HCT116 (cell line): ENCODE measurements around the gene FKBP4. TPM values are rescaled to one million over a fixed set of nuclear protein-coding genes. Genes with fewer than 3 reads are reported as not detected.

ENCODE experiments used
- ATAC-seq: fragments of 200-7000 bp; cut with Tn5 transposase; 2 replicates; pipeline ENCODE4 v1.9.1; 2020; ENCODE audit warnings: mild to moderate bottlenecking, moderate library complexity
- BruUV-seq: library from RNA; stranded (reverse); fragments of 400-500 nt; replicated peaks from 2 replicates; lab custom pipeline; 2021; lab: Mats Ljungman, UMichigan
- CTCF ChIA-PET: fragments of 300-600 bp; sonication (Branson Sonifier 250); formaldehyde crosslinking; loops from one replicate; lab custom pipeline; 2021; ENCODE audit warnings: antibody characterized with exemption; lab: Charles Lee
- POLR2A ChIA-PET: fragments of 300-600, 350-600 bp; sonication (Branson Sonifier 250); formaldehyde crosslinking; loops from one replicate; lab custom pipeline; 2021; ENCODE audit warnings: antibody characterized with exemption; lab: Charles Lee
- RAD21 ChIA-PET, 2 experiments: fragments of 300-600 bp; sonication (Branson Sonifier 250); formaldehyde crosslinking; loops; one replicate each; lab custom pipeline; 2023; ENCODE audit warnings: low total read pairs in 2 of 2; ENCODE audit not compliant: uncharacterized antibody in 2 of 2, unreplicated experiment in 2 of 2, low non-redundant PET in 1 of 2; lab: Charles Lee
- DNase-seq: peaks from one replicate; pipeline ENCODE4 v3.0.0-alpha.2; 2010; ENCODE audit warnings: low read depth, low spot score
- H2AFZ ChIP-seq: fragments of 200-600 bp; shearing (Covaris generic), sonication (generic); 2 replicates; pipeline ENCODE4 v1.6.1; 2017; ENCODE audit warnings: low read depth, mixed run types, mixed read lengths, antibody characterized with exemption, low read length; ENCODE audit not compliant: poor library complexity, severe bottlenecking
- H3K27ac ChIP-seq: 2 replicates; pipeline ENCODE4 v1.5.1; 2012; ENCODE audit warnings: low read depth, low read length
- H3K27me3 ChIP-seq: fragments of 200-600 bp; sonication (generic); 2 replicates; pipeline ENCODE4 v1.6.1; 2016; ENCODE audit warnings: mixed run types, low read length, mixed read lengths; ENCODE audit not compliant: insufficient read depth
- H3K36me3 ChIP-seq, 2 experiments: fragments of 200-500 bp in 1 of 2; fragments of 200-600 bp in 1 of 2; sonication (Bioruptor generic) in 1 of 2; sonication (generic) in 1 of 2; 2 replicates each; pipeline versions ENCODE4 v1.5.1 to v1.6.1; 2014 to 2016; ENCODE audit warnings: low read length in 2 of 2, inconsistent platforms in 1 of 2, mixed read lengths in 1 of 2, mixed run types in 1 of 2; ENCODE audit not compliant: insufficient read depth in 2 of 2, control insufficient read depth in 1 of 2
- H3K4me1 ChIP-seq, 2 experiments: fragments of 200-600 bp in 1 of 2; sonication (generic) in 1 of 2; 2 replicates each; pipeline versions ENCODE4 v1.5.1 to v1.6.1; 2012 to 2017; ENCODE audit warnings: low read length in 2 of 2, inconsistent platforms in 1 of 2, mild to moderate bottlenecking in 1 of 2, mixed read lengths in 1 of 2, mixed run types in 1 of 2, moderate library complexity in 1 of 2; ENCODE audit not compliant: insufficient read depth in 2 of 2, control insufficient read depth in 1 of 2
- H3K4me2 ChIP-seq: fragments of 200-600 bp; sonication (generic); 2 replicates; pipeline ENCODE4 v1.6.1; 2017; ENCODE audit warnings: mixed run types, low read length, mixed read lengths
- H3K4me3 ChIP-seq, 2 experiments: fragments of 200-600 bp in 1 of 2; sonication (generic) in 1 of 2; replicated peaks in 1 of 2; 2 replicates each; pipeline ENCODE4 v1.5.1; 2011 to 2016; ENCODE audit warnings: low read length in 2 of 2, control low read depth in 1 of 2, low read depth in 1 of 2, mild to moderate bottlenecking in 1 of 2, mixed read lengths in 1 of 2, mixed run types in 1 of 2
- H3K79me2 ChIP-seq: fragments of 200-600 bp; sonication (generic); 2 replicates; pipeline ENCODE4 v1.6.1; 2017; ENCODE audit warnings: mild to moderate bottlenecking, mixed run types, low read length, moderate library complexity, mixed read lengths; ENCODE audit not compliant: insufficient read depth
- H3K9ac ChIP-seq: fragments of 200-600 bp; sonication (generic); 2 replicates; pipeline ENCODE4 v1.6.1; 2016; ENCODE audit warnings: low read length, mixed read lengths
- H3K9me2 ChIP-seq: fragments of 200-600 bp; sonication (generic), shearing (Covaris generic); 2 replicates; pipeline ENCODE4 v1.6.1; 2017; ENCODE audit warnings: mixed run types, mild to moderate bottlenecking, moderate library complexity; ENCODE audit not compliant: insufficient read depth
- H3K9me3 ChIP-seq, 2 experiments: fragments of 200-500 bp in 1 of 2; fragments of 200-600 bp in 1 of 2; sonication (Bioruptor generic) in 1 of 2; sonication (generic) in 1 of 2; 2 replicates each; pipeline ENCODE4 v1.6.1; 2014 to 2017; ENCODE audit warnings: low read length in 2 of 2, mixed read lengths in 2 of 2, inconsistent platforms in 1 of 2, low read depth in 1 of 2, mild to moderate bottlenecking in 1 of 2, mixed run types in 1 of 2, moderate library complexity in 1 of 2; ENCODE audit not compliant: control insufficient read depth in 1 of 2, insufficient read depth in 1 of 2
- H4K20me1 ChIP-seq: fragments of 200-600 bp; sonication (generic), shearing (Covaris generic); 2 replicates; pipeline ENCODE4 v1.6.1; 2017; ENCODE audit warnings: mixed run types, mild to moderate bottlenecking, moderate library complexity; ENCODE audit not compliant: insufficient read depth
- CEBPB ChIP-seq: IDR thresholded peaks from 2 replicates; pipeline ENCODE4 v1.6.1; 2012; ENCODE audit warnings: low read depth
- CTCF ChIP-seq, 3 experiments: fragments of 200-600 bp in 1 of 3; sonication (generic) in 1 of 3; IDR thresholded peaks in 2 of 3; conservative IDR thresholded peaks in 1 of 3; 2 replicates each; pipeline ENCODE4 v1.5.1; 2012 to 2017; ENCODE audit warnings: low read depth in 2 of 3, low read length in 2 of 3, antibody characterized with exemption in 1 of 3, borderline replicate concordance in 1 of 3, control low read depth in 1 of 3, mild to moderate bottlenecking in 1 of 3, mixed read lengths in 1 of 3, mixed run types in 1 of 3, moderate library complexity in 1 of 3; ENCODE audit not compliant: insufficient read depth in 1 of 3
- EGR1 ChIP-seq: IDR thresholded peaks from 2 replicates; pipeline ENCODE4 v1.6.1; 2012; ENCODE audit warnings: low read depth
- ELF1 ChIP-seq: IDR thresholded peaks from 2 replicates; pipeline ENCODE4 v1.6.1; 2012; ENCODE audit warnings: low read depth, borderline replicate concordance
- EZH2 ChIP-seq: fragments of 200-600 bp; sonication (generic); IDR thresholded peaks from 2 replicates; pipeline ENCODE4 v1.6.1; 2017; ENCODE audit warnings: antibody characterized with exemption, mixed run types
- JUND ChIP-seq: IDR thresholded peaks from 2 replicates; pipeline ENCODE4 v1.6.1; 2012
- POLR2A ChIP-seq: IDR thresholded peaks from 2 replicates; pipeline ENCODE4 v1.7.0; 2011; ENCODE audit warnings: borderline replicate concordance; ENCODE audit not compliant: insufficient read depth, insufficient read length; ENCODE audit errors: extremely low read depth
- REST ChIP-seq: IDR thresholded peaks from 2 replicates; pipeline ENCODE4 v1.6.1; 2012; ENCODE audit warnings: low read depth
- SP1 ChIP-seq: IDR thresholded peaks from 2 replicates; pipeline ENCODE4 v1.6.1; 2012; ENCODE audit warnings: low read depth
- SRF ChIP-seq: IDR thresholded peaks from 2 replicates; pipeline ENCODE4 v1.6.1; 2012; ENCODE audit warnings: low read depth
- TCF7L2 ChIP-seq: IDR thresholded peaks from 2 replicates; pipeline ENCODE4 v1.7.0; 2011; ENCODE audit warnings: borderline replicate concordance, inconsistent platforms; ENCODE audit not compliant: insufficient read depth, insufficient read length; ENCODE audit errors: extremely low read depth
- YY1 ChIP-seq: IDR thresholded peaks from 2 replicates; pipeline ENCODE4 v1.6.1; 2011; ENCODE audit warnings: low read length, low read depth, moderate library complexity, mild to moderate bottlenecking; ENCODE audit not compliant: insufficient replicate concordance; ENCODE audit errors: extremely low read depth
- ZBTB33 ChIP-seq: IDR thresholded peaks from 2 replicates; pipeline ENCODE4 v1.6.1; 2011; ENCODE audit warnings: mild to moderate bottlenecking, low read length, moderate library complexity; ENCODE audit not compliant: insufficient replicate concordance; ENCODE audit errors: extremely low read depth
- ZFX ChIP-seq: fragments of 450-650 bp; IDR thresholded peaks from 2 replicates; pipeline ENCODE4 v1.6.1; 2017
- intact Hi-C: fragments of 100-400 bp; cut with micrococcal nuclease; formaldehyde crosslinking; loops from 2 replicates; pipeline ENCODE4 v1.10.0; 2022
- total RNA-seq: library from RNA; stranded (reverse); gene quantifications from one replicate; pipeline ENCODE4 v1.2.1, GENCODE V29; 2021; ENCODE audit not compliant: unreplicated experiment
- TF ChIP-seq, protein P1 (sequence below): IDR thresholded peaks from 2 replicates; pipeline ENCODE4 v1.6.1; 2012
- TF ChIP-seq, protein P2 (sequence below): IDR thresholded peaks from 2 replicates; pipeline ENCODE4 v1.6.1; 2012

FKBP4 gene
- total RNA-seq, 1 experiment from 2014 or later, result 178 TPM

GRCh38 chr12:2750185-2750584 is 44.6 kb upstream of the FKBP4 start:
- TF ChIP-seq CEBPB, result no peak
- no peak for TF ChIP-seq ZFX
- TF ChIP-seq JUND, result no peak
- no peak for TF ChIP-seq TCF7L2
- no peak for TF ChIP-seq SRF
- no peak for TF ChIP-seq EGR1
- no peak for TF ChIP-seq REST
- TF ChIP-seq YY1, result no peak
- no peak for TF ChIP-seq EZH2
- no peak for TF ChIP-seq ZBTB33
- no peak for TF ChIP-seq ELF1
- TF ChIP-seq, protein P1, sequence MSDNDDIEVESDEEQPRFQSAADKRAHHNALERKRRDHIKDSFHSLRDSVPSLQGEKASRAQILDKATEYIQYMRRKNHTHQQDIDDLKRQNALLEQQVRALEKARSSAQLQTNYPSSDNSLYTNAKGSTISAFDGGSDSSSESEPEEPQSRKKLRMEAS, result no peak
- no peak for TF ChIP-seq CTCF (IDR thresholded peaks at IDR 0.05 in 2 of 3, conservative IDR thresholded peaks at IDR 0.05 in 1 of 3; ENCODE audit: borderline replicate concordance in 1 of 3, insufficient read depth in 1 of 3, low read depth in 2 of 3, low read length in 2 of 3)
- TF ChIP-seq, protein P2, sequence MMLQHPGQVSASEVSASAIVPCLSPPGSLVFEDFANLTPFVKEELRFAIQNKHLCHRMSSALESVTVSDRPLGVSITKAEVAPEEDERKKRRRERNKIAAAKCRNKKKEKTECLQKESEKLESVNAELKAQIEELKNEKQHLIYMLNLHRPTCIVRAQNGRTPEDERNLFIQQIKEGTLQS, result no peak
- no peak for TF ChIP-seq POLR2A
- no peak for TF ChIP-seq SP1
- ChIA-PET CTCF (interaction anchor here (2.2 kb wide), 1 partner anchor 34 kb away, joined by 9 read pairs; no protein-coding TSS in a partner anchor), RAD21 (no interaction called here), POLR2A (no interaction called here)
- no peak overlapping the region for H2AFZ ChIP-seq
- H3K27me3 ChIP-seq, result peaks cover 49% of the 10 kb centered on the region
- no peaks in the 10 kb centered on the region for H3K4me1 ChIP-seq
- no peaks in the 10 kb centered on the region for H4K20me1 ChIP-seq
- DNase-seq (no peak), ATAC-seq (no peak)
- BruUV-seq, result no TSS peak
- H3K9me2 ChIP-seq, result no peaks in the 10 kb centered on the region
- no peak overlapping the region for H3K27ac ChIP-seq
- no peaks in the 10 kb centered on the region for H3K79me2 ChIP-seq
- H3K4me2 ChIP-seq, result no peak overlapping the region
- intact Hi-C loops, result no loop called here
- H3K9me3 ChIP-seq, result no peaks in the 10 kb centered on the region
- no peak overlapping the region for H3K9ac ChIP-seq
- H3K36me3 ChIP-seq, result no peaks in the 10 kb centered on the region
- no peak overlapping the region for H3K4me3 ChIP-seq
